PC-3 (cell line): ENCODE data around the gene KRT1.

Experiments used
- EZH2 ChIP-seq: fragments of 300-600 bp; sonication (generic); IDR thresholded peaks from one replicate; pipeline ENCODE4 v1.6.1; 2017; ENCODE audit warnings: antibody characterized with exemption, mild to moderate bottlenecking, low read length; ENCODE audit not compliant: unreplicated experiment
- EZH2phosphoT487 ChIP-seq: fragments of 300-600 bp; sonication (generic); IDR thresholded peaks from 2 replicates; pipeline ENCODE4 v1.6.1; 2018; ENCODE audit warnings: mild to moderate bottlenecking, antibody characterized with exemption, low read length, borderline replicate concordance
- TF ChIP-seq, protein P1 (sequence below): fragments of 300-600 bp; sonication (generic); conservative IDR thresholded peaks from 2 replicates; pipeline ENCODE4 v1.5.1; 2017; ENCODE audit warnings: antibody characterized with exemption, low read depth, mild to moderate bottlenecking, low read length

DNA sequence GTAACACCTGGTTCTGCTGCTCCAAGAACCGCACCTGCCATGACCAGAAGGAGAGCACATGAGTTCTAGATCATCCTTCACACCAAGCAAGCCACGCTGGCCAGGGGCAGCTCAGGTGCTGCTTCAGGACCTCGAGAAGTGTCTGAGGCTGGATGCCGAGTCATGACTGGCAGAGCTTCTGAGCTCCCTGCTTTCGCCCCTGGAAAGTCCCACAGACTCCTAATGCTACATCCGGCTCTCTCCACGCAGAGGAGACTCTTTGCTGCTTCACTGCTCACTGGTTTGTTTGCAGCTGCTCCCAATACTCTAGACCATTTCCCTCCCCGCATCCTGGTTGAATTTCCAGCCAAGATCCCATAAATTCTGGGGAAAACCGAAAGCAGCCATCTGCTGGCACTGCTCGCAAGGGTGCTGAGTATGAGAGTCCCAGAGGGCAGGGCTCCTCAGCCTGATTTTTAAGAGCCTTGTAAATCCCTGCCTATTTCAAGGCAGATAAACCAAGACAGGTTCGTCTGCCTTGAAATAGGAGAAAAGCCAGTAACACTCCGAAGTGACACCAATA, 29.6 kb downstream of the KRT1 start:
- TF ChIP-seq, protein P1, sequence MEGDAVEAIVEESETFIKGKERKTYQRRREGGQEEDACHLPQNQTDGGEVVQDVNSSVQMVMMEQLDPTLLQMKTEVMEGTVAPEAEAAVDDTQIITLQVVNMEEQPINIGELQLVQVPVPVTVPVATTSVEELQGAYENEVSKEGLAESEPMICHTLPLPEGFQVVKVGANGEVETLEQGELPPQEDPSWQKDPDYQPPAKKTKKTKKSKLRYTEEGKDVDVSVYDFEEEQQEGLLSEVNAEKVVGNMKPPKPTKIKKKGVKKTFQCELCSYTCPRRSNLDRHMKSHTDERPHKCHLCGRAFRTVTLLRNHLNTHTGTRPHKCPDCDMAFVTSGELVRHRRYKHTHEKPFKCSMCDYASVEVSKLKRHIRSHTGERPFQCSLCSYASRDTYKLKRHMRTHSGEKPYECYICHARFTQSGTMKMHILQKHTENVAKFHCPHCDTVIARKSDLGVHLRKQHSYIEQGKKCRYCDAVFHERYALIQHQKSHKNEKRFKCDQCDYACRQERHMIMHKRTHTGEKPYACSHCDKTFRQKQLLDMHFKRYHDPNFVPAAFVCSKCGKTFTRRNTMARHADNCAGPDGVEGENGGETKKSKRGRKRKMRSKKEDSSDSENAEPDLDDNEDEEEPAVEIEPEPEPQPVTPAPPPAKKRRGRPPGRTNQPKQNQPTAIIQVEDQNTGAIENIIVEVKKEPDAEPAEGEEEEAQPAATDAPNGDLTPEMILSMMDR = no peak
- TF ChIP-seq EZH2phosphoT487 (no peak), EZH2 (no peak)
